Large intestine (tissue), 3 donors: Measurements from ENCODE around the gene SMAD3. TPM values are rescaled to one million over a fixed set of nuclear protein-coding genes. Genes with fewer than 3 reads are reported as not detected.

Experiments used
- DNase-seq, 2 donors: peaks; one replicate each; pipeline versions ENCODE4 v3.0.0 to v3.0.0-alpha.2; 2013
- H3K27ac ChIP-seq: one replicate; pipeline ENCODE4 v1.5.1; 2013; ENCODE audit warnings: low read length
- H3K27me3 ChIP-seq: 2 replicates; pipeline ENCODE4 v1.6.1; 2013; ENCODE audit warnings: low read length; ENCODE audit not compliant: control insufficient read depth, insufficient read depth
- H3K36me3 ChIP-seq: 2 replicates; pipeline ENCODE4 v1.6.1; 2013; ENCODE audit warnings: low read length; ENCODE audit not compliant: control insufficient read depth, insufficient read depth
- H3K4me1 ChIP-seq: one replicate; pipeline ENCODE4 v1.6.1; 2013; ENCODE audit warnings: low read length; ENCODE audit not compliant: control insufficient read depth, insufficient read depth
- H3K4me3 ChIP-seq: one replicate; pipeline ENCODE4 v1.5.1; 2013; ENCODE audit warnings: low read length
- H3K9me3 ChIP-seq: one replicate; pipeline ENCODE4 v1.6.1; 2013; ENCODE audit warnings: mild to moderate bottlenecking, low read depth, low read length, moderate library complexity; ENCODE audit not compliant: control insufficient read depth
- WGBS: methylation state at CpG from one replicate; pipeline ENCODE4 v1.1.5; 2013; ENCODE audit warnings: low lambda C conversion rate; ENCODE audit not compliant: insufficient coverage; 5-methylcytosine and 5-hydroxymethylcytosine counted together
- polyA plus RNA-seq: library from polyadenylated mRNA; unstranded; fragments of 120-200 nt; gene quantifications from one replicate; pipeline ENCODE4 v1.2.1, GENCODE V29; 2013

The SMAD3 gene
- polyA plus RNA-seq, 1 donor: 29.4 TPM

GRCh38 chr15:67048281-67049279, 16.8 kb upstream of the SMAD3 start:
- no CpG with 5 or more reads among the region's 9 CpGs for WGBS
- DNase-seq: peak; percentile 96 to 97
- Histone ChIP-seq H3K9me3 (no peaks in the 10 kb centered on the region), H3K4me3 (no peak overlapping the region), H3K4me1 (peaks cover 54% of the 10 kb centered on the region), H3K27me3 (no peaks in the 10 kb centered on the region), H3K36me3 (no peaks in the 10 kb centered on the region), H3K27ac (peak overlapping the region; percentile 94)

- no peak overlapping the region for H3K4me3 ChIP-seq
- H3K36me3 ChIP-seq: no peaks in the 10 kb centered on the region
- WGBS: no CpG with 5 or more reads among the region's 6 CpGs
- H3K9me3 ChIP-seq: no peaks in the 10 kb centered on the region
- H3K27ac ChIP-seq: peak overlapping the region; percentile 94
- H3K27me3 ChIP-seq: no peaks in the 10 kb centered on the region
- peaks cover 47% of the 10 kb centered on the region for H3K4me1 ChIP-seq
- peak; percentile 73 to 88 for DNase-seq
These were observed 15.9 kb upstream of the SMAD3 start for GRCh38 chr15:67049351-67050044.

GRCh38 chr15:67050062-67050461, 15.3 kb upstream of the SMAD3 start:
- Histone ChIP-seq H3K9me3 (no peaks in the 10 kb centered on the region), H3K4me3 (no peak overlapping the region), H3K36me3 (no peaks in the 10 kb centered on the region), H3K27ac (peak overlapping the region; percentile 94), H3K4me1 (peaks cover 46% of the 10 kb centered on the region), H3K27me3 (no peaks in the 10 kb centered on the region)
- no CpG with 5 or more reads among the region's 3 CpGs for WGBS
- DNase-seq: peak in 1 of 2 donors; percentile 72

GRCh38 chr15:67050522-67051087, 14.8 kb upstream of the SMAD3 start:
- no CpG with 5 or more reads among the region's 5 CpGs for WGBS
- Histone ChIP-seq H3K36me3 (no peaks in the 10 kb centered on the region), H3K27me3 (no peaks in the 10 kb centered on the region), H3K27ac (peak overlapping the region; percentile 94), H3K4me1 (peaks cover 46% of the 10 kb centered on the region), H3K9me3 (no peaks in the 10 kb centered on the region), H3K4me3 (no peak overlapping the region)
- DNase-seq: no peak

GRCh38 chr15:67051088-67052045, 14.0 kb upstream of the SMAD3 start:
- peak overlapping the region; percentile 94 for H3K27ac ChIP-seq
- no peak overlapping the region for H3K4me3 ChIP-seq
- 60% methylated on average over 1 of the region's 6 CpGs for WGBS

GRCh38 chr15:67054676-67055075, 10.7 kb upstream of the SMAD3 start:
- Histone ChIP-seq H3K27ac (no peak overlapping the region), H3K4me1 (peaks cover 31% of the 10 kb centered on the region), H3K36me3 (no peaks in the 10 kb centered on the region), H3K27me3 (no peaks in the 10 kb centered on the region), H3K4me3 (no peak overlapping the region), H3K9me3 (no peaks in the 10 kb centered on the region)
- no CpG with 5 or more reads among the region's 5 CpGs for WGBS
- no peak for DNase-seq

More at GRCh38 chr15:67051088-67052045, 14.0 kb upstream of the SMAD3 start:
- no peaks in the 10 kb centered on the region for H3K36me3 ChIP-seq
- peaks cover 46% of the 10 kb centered on the region for H3K4me1 ChIP-seq
- H3K27me3 ChIP-seq: no peaks in the 10 kb centered on the region
- H3K9me3 ChIP-seq: no peaks in the 10 kb centered on the region
- no peak for DNase-seq

- Histone ChIP-seq H3K27me3 (no peaks in the 10 kb centered on the region), H3K27ac (peak overlapping the region; percentile 62), H3K4me1 (peaks cover 37% of the 10 kb centered on the region), H3K4me3 (peak overlapping the region; percentile 42), H3K9me3 (no peaks in the 10 kb centered on the region), H3K36me3 (no peaks in the 10 kb centered on the region)
- peak; percentile 84 to 92 for DNase-seq
- no CpG with 5 or more reads among the region's 6 CpGs for WGBS
These were observed 6.3 kb upstream of the SMAD3 start for GRCh38 chr15:67059127-67059553.

- H3K4me3 ChIP-seq: no peak overlapping the region
- peak overlapping the region; percentile 98 for H3K27ac ChIP-seq
- H3K9me3 ChIP-seq: no peaks in the 10 kb centered on the region
- DNase-seq: peak; percentile 74 to 87
- H3K4me1 ChIP-seq: peaks cover 46% of the 10 kb centered on the region
- no peaks in the 10 kb centered on the region for H3K36me3 ChIP-seq
- WGBS: 80% methylated on average over 1 of the region's 3 CpGs
- no peaks in the 10 kb centered on the region for H3K27me3 ChIP-seq
These were observed 3.5 kb upstream of the SMAD3 start for GRCh38 chr15:67061811-67062368.

- Histone ChIP-seq H3K27me3 (no peaks in the 10 kb centered on the region), H3K4me3 (no peak overlapping the region), H3K9me3 (no peaks in the 10 kb centered on the region), H3K36me3 (no peaks in the 10 kb centered on the region), H3K4me1 (peaks cover 46% of the 10 kb centered on the region), H3K27ac (peak overlapping the region; percentile 98)
- WGBS: no CpG with 5 or more reads among the region's 3 CpGs
- DNase-seq: peak in 1 of 2 donors; percentile 91
These were observed 2.9 kb upstream of the SMAD3 start for GRCh38 chr15:67062369-67062985.
